ENCODE results near the gene CDKN2D. TPM values are rescaled to one million over a fixed set of nuclear protein-coding genes. Genes with fewer than 3 reads are reported as not detected.

CDKN2D gene
- total RNA-seq, 1 donor, result 6.0 TPM

DNA sequence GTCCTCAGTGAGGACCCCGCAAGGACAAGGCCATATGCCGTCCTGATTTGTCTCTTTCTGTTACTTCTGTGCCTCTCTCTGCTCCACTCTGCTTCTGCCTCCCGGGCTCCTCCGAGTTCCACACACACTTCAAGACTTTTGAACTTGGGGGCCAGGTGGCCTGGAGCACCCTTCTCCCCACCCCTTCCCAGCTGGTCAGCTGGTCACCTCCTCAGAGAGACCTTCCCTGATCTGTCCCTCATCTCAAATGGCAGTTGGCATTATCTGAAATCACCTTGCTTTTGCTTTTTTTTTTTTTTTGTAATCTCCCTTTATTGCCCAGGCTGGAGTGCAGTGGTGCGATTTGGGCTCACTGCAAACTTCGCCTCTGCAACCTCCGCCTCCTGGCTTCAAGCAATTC is 49.4 kb downstream of the CDKN2D start:
- no peak for TF ChIP-seq CTCF (IDR thresholded peaks at IDR 0.05; ENCODE audit: insufficient read depth, low read depth, low read length)
- H3K4me3 ChIP-seq (ENCODE audit: low read depth, low read length), result no peak overlapping the region
- DNase-seq (ENCODE audit: low read depth), result no peak

- DNase-seq (ENCODE audit: low read depth), result no peak
- no peak for TF ChIP-seq CTCF (IDR thresholded peaks at IDR 0.05; ENCODE audit: insufficient read depth, low read depth, low read length)
- peak overlapping the region; percentile 65 for H3K4me3 ChIP-seq (ENCODE audit: low read depth, low read length)
Observed at GRCh38 chr19:10518444-10519361, 50.1 kb downstream of the CDKN2D start.

- peak overlapping the region; percentile 65 for H3K4me3 ChIP-seq (ENCODE audit: low read depth, low read length)
- TF ChIP-seq CTCF (IDR thresholded peaks at IDR 0.05; ENCODE audit: insufficient read depth, low read depth, low read length), result no peak
- peak; percentile 46 for DNase-seq (ENCODE audit: low read depth)
Observed at GRCh38 chr19:10517760-10518443, 50.9 kb downstream of the CDKN2D start.

- no peak for TF ChIP-seq CTCF (IDR thresholded peaks at IDR 0.05; ENCODE audit: insufficient read depth, low read depth, low read length)
- peak within 1 kb of the TSS; percentile 65 for H3K4me3 ChIP-seq (ENCODE audit: low read depth, low read length)
- DNase-seq (ENCODE audit: low read depth), result peak; percentile 10
Observed at GRCh38 chr19:10517361-10517759, 51.4 kb downstream of the CDKN2D start, which contains the start of gene S1PR5. S1PR5 (minus strand) TSS chr19:10517447; CDS start chr19:10515011, 2,436 bp downstream.

GRCh38 chr19:10516671-10517286 is 52.0 kb downstream of the CDKN2D start:
- TF ChIP-seq CTCF (IDR thresholded peaks at IDR 0.05; ENCODE audit: insufficient read depth, low read depth, low read length), result no peak
- DNase-seq (ENCODE audit: low read depth), result peak; percentile 17

More at GRCh38 chr19:10516671-10517286, 52.0 kb downstream of the CDKN2D start:
- peak overlapping the region; percentile 65 for H3K4me3 ChIP-seq (ENCODE audit: low read depth, low read length)

Small RNAs within 50 kb of the gene (small RNA-seq; reads per million reads assigned to genes)
- gene MIR1238 (not detected), gene RNU7-140P (not detected)

Other genes with a start within 250 kb of the CDKN2D start
- gene RAVER1, start 235.4 kb downstream of the CDKN2D start, total RNA-seq, result 10.4 and 11.0 TPM in 2 replicates
- 4.3 and 7.4 TPM in 2 replicates for gene ICAM3, start 229.4 kb downstream of the CDKN2D start, total RNA-seq
- 83.8 and 96.6 TPM in 2 replicates for gene TYK2, start 188.4 kb downstream of the CDKN2D start, total RNA-seq
- gene CDC37, start 165.4 kb downstream of the CDKN2D start, total RNA-seq, result 140 and 164 TPM in 2 replicates
- 3.9 and 4.8 TPM in 2 replicates for gene PDE4A, start 148.4 kb downstream of the CDKN2D start, total RNA-seq
- 60.5 and 61.5 TPM in 2 replicates for gene KEAP1, start 65.6 kb downstream of the CDKN2D start, total RNA-seq
- 1.3 and 2.9 TPM in 2 replicates for gene S1PR5, start 51.5 kb downstream of the CDKN2D start, total RNA-seq
- 16.0 and 18.4 TPM in 2 replicates for gene ATG4D, start 25.1 kb downstream of the CDKN2D start, total RNA-seq
- 4.5 and 5.6 TPM in 2 replicates for gene KRI1, start 3.0 kb downstream of the CDKN2D start, total RNA-seq
- 6.1 and 13.4 TPM in 2 replicates for gene AP1M2, start 18.3 kb upstream of the CDKN2D start, total RNA-seq
- gene SLC44A2, start 56.6 kb upstream of the CDKN2D start, total RNA-seq, result 81.8 and 88.5 TPM in 2 replicates
- 121 and 136 TPM in 2 replicates for gene ILF3, start 85.4 kb upstream of the CDKN2D start, total RNA-seq
- gene QTRT1, start 132.5 kb upstream of the CDKN2D start, total RNA-seq, result 20.6 and 25.5 TPM in 2 replicates
- gene DNM2, start 149.1 kb upstream of the CDKN2D start, total RNA-seq, result 101 and 107 TPM in 2 replicates